ENCODE measurements around the gene ALMS1.
"Not testable (repeated sequence)": the region's sequence is repeated elsewhere in the genome, so short reads cannot be mapped to it uniquely, and the experiment has no call there.

GRCh38 chr2:73624625-73625024 lies 239.0 kb downstream of the ALMS1 start:
- TF ChIP-seq CTCF (conservative IDR thresholded peaks at IDR 0.05; ENCODE audit: low read depth, low read length); EZH2phosphoT487 (IDR thresholded peaks at IDR 0.05; ENCODE audit: borderline replicate concordance, low read length); EZH2 (IDR thresholded peaks at IDR 0.05; ENCODE audit: low read length, unreplicated experiment): not testable (repeated sequence)

All from PC-3 (cell line).